CD4-positive, alpha-beta T cell (primary cell): ENCODE results near the gene IKBKE. TPM values are rescaled to one million over a fixed set of nuclear protein-coding genes. Genes with fewer than 3 reads are reported as not detected.
A peak's percentile ranks its signal among the peaks of the same experiment; 100 is the strongest.

Experiments used
- ATAC-seq: fragments of 200-7000 bp; cut with Tn5 transposase; one replicate; pipeline ENCODE4 v1.10.0; 2022; ENCODE audit warnings: mild to moderate bottlenecking; ENCODE audit not compliant: poor library complexity
- CTCF ChIA-PET: fragments of 350-600 bp; sonication (Branson Sonifier 250); formaldehyde crosslinking; loops from one replicate; lab custom pipeline; 2021; ENCODE audit warnings: antibody characterized with exemption, inconsistent platforms; lab: Charles Lee
- POLR2A ChIA-PET: fragments of 350-600 bp; sonication (Branson Sonifier 250); formaldehyde crosslinking; loops from one replicate; lab custom pipeline; 2021; ENCODE audit warnings: antibody characterized with exemption, inconsistent platforms; lab: Charles Lee
- DNase-seq, 14 experiments: peaks; one replicate each; pipeline ENCODE4 v3.0.0-alpha.2; 2013 to 2020; ENCODE audit warnings: mixed read lengths in 2 of 14
- H3K27ac ChIP-seq, 2 donors: one replicate each; pipeline versions ENCODE4 v1.5.1 to v1.7.0; 2013; ENCODE audit warnings: low read length in 2 of 2, low read depth in 1 of 2, mild to moderate bottlenecking in 1 of 2
- H3K27me3 ChIP-seq, 2 experiments: 1 replicate in 1 of 2; 2 replicates in 1 of 2; pipeline versions ENCODE4 v1.6.1 to v1.7.0; 2013; ENCODE audit warnings: low read length in 2 of 2, control low read depth in 1 of 2, mild to moderate bottlenecking in 1 of 2, moderate library complexity in 1 of 2; ENCODE audit not compliant: insufficient read depth in 2 of 2, control insufficient read depth in 1 of 2
- H3K36me3 ChIP-seq: one replicate; pipeline ENCODE4 v1.6.1; 2013; ENCODE audit warnings: low read length, control low read depth; ENCODE audit not compliant: insufficient read depth
- H3K4me1 ChIP-seq: one replicate; pipeline ENCODE4 v1.6.1; 2013; ENCODE audit warnings: low read length, control low read depth; ENCODE audit not compliant: insufficient read depth
- H3K4me3 ChIP-seq: one replicate; pipeline ENCODE4 v1.5.1; 2013; ENCODE audit warnings: mild to moderate bottlenecking, low read length, moderate library complexity
- H3K9me3 ChIP-seq, 2 experiments: 1 replicate in 1 of 2; 2 replicates in 1 of 2; pipeline versions ENCODE4 v1.6.1 to v1.7.0; 2013; ENCODE audit warnings: low read length in 2 of 2, mild to moderate bottlenecking in 2 of 2, control low read depth in 1 of 2, moderate library complexity in 1 of 2; ENCODE audit not compliant: control insufficient read depth in 1 of 2, insufficient read depth in 1 of 2
- H3K27ac Mint-ChIP-seq: one replicate; pipeline ENCODE4 v1.8.0; 2020; ENCODE audit warnings: mixed read lengths
- H3K27me3 Mint-ChIP-seq: one replicate; pipeline ENCODE4 v1.8.0; 2021; ENCODE audit warnings: mixed read lengths
- H3K36me3 Mint-ChIP-seq: one replicate; pipeline ENCODE4 v1.8.0; 2021; ENCODE audit warnings: low read depth, mixed read lengths
- H3K4me1 Mint-ChIP-seq: one replicate; pipeline ENCODE4 v1.8.0; 2021; ENCODE audit warnings: low read depth, mixed read lengths
- H3K4me3 Mint-ChIP-seq: one replicate; pipeline ENCODE4 v1.8.0; 2020; ENCODE audit warnings: mild to moderate bottlenecking, mixed read lengths
- H3K9me3 Mint-ChIP-seq: one replicate; pipeline ENCODE4 v1.8.0; 2020; ENCODE audit warnings: mixed read lengths
- CTCF ChIP-seq: fragments of 200-600 bp; IDR thresholded peaks from one replicate; pipeline ENCODE4 v1.8.0; 2022; ENCODE audit warnings: antibody characterized with exemption, mild to moderate bottlenecking
- intact Hi-C, 2 experiments: fragments of 100-400 bp; cut with DNase I in 1 of 2; cut with micrococcal nuclease in 1 of 2; formaldehyde crosslinking; loops; one replicate each; pipeline versions ENCODE4 v1.15.1 to v1.9.0; 2023 to 2025; cut with DNase I, micrococcal nuclease
- microRNA-seq: library from miRNA; unstranded; fragments of <30 nt; microRNA quantifications from one replicate; pipeline ENCODE4 v1.2.0, GENCODE V29; 2021; ENCODE audit warnings: borderline microRNAs expressed, borderline replicate concordance
- total RNA-seq, 174 experiments: library from RNA in 2 of 174; stranded (reverse) in 2 of 174; gene quantifications; one replicate each; pipeline ENCODE4 v1.2.3 and lab custom pipeline; 2021 to 2026

The IKBKE gene
- total RNA-seq, 2 experiments from 2014 or later, result 27.9 to 29.8 TPM

DNA sequence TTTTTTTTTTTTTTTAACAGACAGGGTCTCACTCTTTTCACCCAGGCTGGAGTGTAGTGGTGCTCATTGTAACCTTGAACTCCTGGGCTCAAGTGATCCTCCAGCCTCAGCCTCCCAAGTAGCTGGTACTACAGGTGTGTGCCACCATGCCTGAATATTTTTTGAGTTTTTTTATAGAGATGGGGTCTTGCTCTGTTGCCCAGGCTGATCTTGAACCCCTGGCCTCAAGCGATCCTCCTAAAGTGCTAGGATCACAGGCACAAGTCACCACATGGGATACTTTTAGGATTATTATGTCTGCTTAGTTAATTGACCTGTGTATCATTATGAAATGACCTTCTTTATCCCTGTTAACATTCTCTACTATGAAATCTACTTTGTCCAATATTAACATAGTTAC, 75.1 kb downstream of the IKBKE start:
- intact Hi-C loops, result loop anchor here (1.0 to 10.0 kb wide), 5 partner anchors 11 to 119 kb away; no protein-coding TSS in a partner anchor
- ChIA-PET POLR2A (interaction anchor here (0.6 to 3.0 kb wide), 15 partner anchors 12 to 495 kb away, joined by 3 to 37 read pairs (median 4); partner anchors contain the start of gene EIF2D), CTCF (interaction anchor here (0.7 to 3.5 kb wide), 30 partner anchors 10 to 437 kb away, joined by 3 to 99 read pairs (median 6); partner anchors contain the start of genes EIF2D and FCMR)
- peak; percentile 21 for ATAC-seq
- H3K36me3 ChIP-seq, result no peaks in the 10 kb centered on the region
- Mint-ChIP-seq H3K36me3 (no peaks in the 10 kb centered on the region), H3K27ac (no peak overlapping the region), H3K27me3 (no peaks in the 10 kb centered on the region), H3K9me3 (no peaks in the 10 kb centered on the region), H3K4me1 (peaks cover 28% of the 10 kb centered on the region), H3K4me3 (no peak overlapping the region)
- H3K9me3 ChIP-seq, result no peaks in the 10 kb centered on the region
- peaks cover 11% of the 10 kb centered on the region for H3K4me1 ChIP-seq
- H3K27me3 ChIP-seq, result no peaks in the 10 kb centered on the region
- no peak for TF ChIP-seq CTCF
- DNase-seq, result no peak
- H3K4me3 ChIP-seq, result no peak overlapping the region
- no peak overlapping the region for H3K27ac ChIP-seq

Small RNA genes lying within 50 kb of the gene (microRNA-seq; reads per million reads assigned to microRNA genes)
- gene MIR6769B, result 1.2 reads per million

Other genes starting within 250 kb of the IKBKE start
- gene RASSF5, start 37.1 kb downstream of the IKBKE start, total RNA-seq, result 100 to 1,000 TPM; 153 to 156 TPM
- gene EIF2D, start 142.0 kb downstream of the IKBKE start, total RNA-seq, result 10 to 100 TPM; 48.9 to 51.6 TPM
- 1 to 10 TPM; 1.6 to 1.7 TPM for gene DYRK3, start 165.1 kb downstream of the IKBKE start, total RNA-seq
- gene MAPKAPK2, start 214.4 kb downstream of the IKBKE start, total RNA-seq, result 100 to 1,000 TPM; 157 to 166 TPM